Testis (tissue), 2 donors: ENCODE results near the gene MORC2.

Source experiments
- CTCF ChIP-seq, 3 experiments: fragments of 450-650 bp in 2 of 3; fragments of 200-600 bp in 1 of 3; sonication (generic) in 1 of 3; IDR thresholded peaks; one replicate each; pipeline ENCODE4 v1.5.1; 2016 to 2019; ENCODE audit warnings: antibody characterized with exemption in 3 of 3, mild to moderate bottlenecking in 2 of 3, moderate library complexity in 1 of 3
- POLR2A ChIP-seq: fragments of 450-650 bp; IDR thresholded peaks from one replicate; pipeline ENCODE4 v1.6.1; 2017; ENCODE audit warnings: antibody characterized with exemption, mild to moderate bottlenecking, moderate library complexity

GRCh38 chr22:30927806-30928205 lies 40.8 kb downstream of the MORC2 start:
- TF ChIP-seq CTCF (IDR thresholded peaks at IDR 0.05) (no peak), POLR2A (no peak)
